Measurements from ENCODE around the gene HGD. TPM values are rescaled to one million over a fixed set of nuclear protein-coding genes. Genes with fewer than 3 reads are reported as not detected.
"Not testable (repeated sequence)": the region's sequence is repeated elsewhere in the genome, so short reads cannot be mapped to it uniquely, and the experiment has no call there.

The HGD gene, protein sequence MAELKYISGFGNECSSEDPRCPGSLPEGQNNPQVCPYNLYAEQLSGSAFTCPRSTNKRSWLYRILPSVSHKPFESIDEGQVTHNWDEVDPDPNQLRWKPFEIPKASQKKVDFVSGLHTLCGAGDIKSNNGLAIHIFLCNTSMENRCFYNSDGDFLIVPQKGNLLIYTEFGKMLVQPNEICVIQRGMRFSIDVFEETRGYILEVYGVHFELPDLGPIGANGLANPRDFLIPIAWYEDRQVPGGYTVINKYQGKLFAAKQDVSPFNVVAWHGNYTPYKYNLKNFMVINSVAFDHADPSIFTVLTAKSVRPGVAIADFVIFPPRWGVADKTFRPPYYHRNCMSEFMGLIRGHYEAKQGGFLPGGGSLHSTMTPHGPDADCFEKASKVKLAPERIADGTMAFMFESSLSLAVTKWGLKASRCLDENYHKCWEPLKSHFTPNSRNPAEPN
- 0.24 TPM for polyA plus RNA-seq

DNA sequence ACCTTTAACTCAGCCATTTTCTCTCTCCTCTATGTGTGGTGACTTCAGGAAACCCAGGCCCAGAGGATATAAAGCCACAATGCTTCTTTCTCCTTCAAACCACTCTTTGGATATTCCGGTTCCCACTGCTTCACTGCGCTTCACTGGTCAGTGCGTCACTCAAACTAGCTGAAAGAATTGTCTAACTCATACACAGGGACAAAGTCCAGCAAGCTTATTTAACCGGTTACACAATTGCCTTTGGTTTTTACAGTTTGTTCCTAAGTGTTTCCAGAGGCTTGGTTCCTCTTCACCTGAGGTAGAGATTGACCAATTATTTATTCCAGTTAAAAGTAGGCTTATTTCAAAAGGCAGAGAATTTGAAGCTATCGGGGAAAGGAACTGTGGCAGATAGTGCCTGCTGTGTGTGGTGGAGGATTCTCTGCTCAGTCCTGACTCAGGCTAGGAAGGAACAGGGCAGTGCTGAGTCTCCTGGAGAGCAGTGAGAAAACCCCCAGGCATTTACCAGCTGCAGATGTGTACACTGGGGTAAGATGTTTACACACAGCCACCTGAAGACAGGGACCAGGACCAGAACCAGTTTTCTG, at the start of gene HGD:
Gene HGD, minus strand, starts transcription at position 145 of the 587 bp plus-strand sequence. Its CDS starts 128 bp downstream, at position 17.
- Mint-ChIP-seq H3K4me1 (peaks cover 19 to 27% (median 20%) of the 10 kb centered on the region in 3 donors), H3K36me3 (peaks cover 5% of the 10 kb centered on the region), H3K27me3 (no peaks in the 10 kb centered on the region), H3K4me3 (no peak within 1 kb of the TSS), H3K9me3 (peaks cover 0 to 4% (median 3%) of the 10 kb centered on the region in 3 donors), H3K27ac (peak within 1 kb of the TSS in 2 of 3 donors; percentile 6 to 50)

DNA sequence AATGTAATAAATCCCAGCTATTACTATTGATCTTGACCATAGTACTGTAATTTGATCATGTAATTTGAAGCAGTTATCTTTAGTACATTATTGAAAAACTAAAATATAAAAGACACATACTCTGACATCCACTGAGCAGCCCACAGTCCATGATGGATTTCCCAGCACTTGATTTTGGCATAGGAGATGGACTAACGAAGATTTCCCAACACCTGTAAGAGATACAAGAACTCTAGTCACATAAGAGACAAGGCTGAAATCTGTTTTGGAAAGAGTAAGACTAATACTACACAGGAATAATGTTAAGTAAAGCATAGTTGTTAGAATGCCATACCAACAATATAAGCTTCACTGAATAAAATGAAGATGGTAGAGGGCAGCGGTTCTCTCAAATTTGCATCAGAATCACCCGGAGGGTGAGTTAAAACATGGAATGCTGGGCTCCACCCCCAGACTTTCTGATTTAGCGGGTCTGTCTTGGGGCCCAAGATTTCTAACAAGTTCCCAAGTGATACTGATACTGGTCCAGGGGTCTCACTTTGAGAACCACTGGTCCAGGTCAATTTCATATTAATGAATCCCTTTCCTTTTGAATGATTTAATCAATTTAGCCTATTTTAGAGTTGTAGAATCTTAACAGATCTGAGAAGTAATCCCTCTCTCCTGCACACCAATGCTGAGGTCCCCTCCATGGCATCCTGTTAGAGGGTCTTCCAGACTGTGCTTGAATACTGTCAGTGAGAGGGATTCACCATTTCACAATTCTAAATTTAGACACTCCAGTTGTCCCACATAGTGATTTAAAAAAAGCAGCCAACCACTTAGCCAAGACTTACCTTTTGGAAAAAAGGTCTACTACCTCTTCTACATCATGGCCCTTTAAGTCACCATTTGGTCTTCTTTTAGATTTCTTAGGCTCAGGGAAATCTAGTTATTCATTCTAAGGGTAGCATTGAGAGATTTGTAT, 48.8 kb upstream of the HGD start:
- Mint-ChIP-seq H3K9me3 (peaks cover 0 to 2% (median 0%) of the 10 kb centered on the region in 3 donors), H3K27me3 (no peaks in the 10 kb centered on the region), H3K4me1 (peaks cover 0 to 5% (median 2%) of the 10 kb centered on the region in 3 donors), H3K27ac (peak overlapping the region in 2 of 3 donors; percentile 56 to 86), H3K36me3 (peaks cover 3% of the 10 kb centered on the region), H3K4me3 (no peak overlapping the region)

DNA sequence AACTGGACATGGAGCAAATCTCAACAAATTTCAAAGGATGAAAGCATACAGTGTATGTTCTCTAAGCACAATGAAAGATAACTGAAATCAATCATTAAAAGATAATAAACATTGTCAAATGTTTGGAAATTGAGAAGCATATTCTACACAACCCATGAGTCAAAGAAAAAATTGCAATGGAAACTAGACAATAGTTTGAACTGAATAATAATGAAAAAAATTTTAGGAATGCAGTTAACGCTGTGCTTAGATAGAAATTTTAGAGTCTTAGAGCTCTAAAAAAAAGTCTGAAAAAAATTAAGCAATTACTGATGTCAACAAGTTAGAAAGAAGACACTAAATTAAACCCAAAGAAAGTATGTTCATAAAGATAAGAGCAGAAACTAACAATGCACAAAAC, 44.8 kb upstream of the HGD start:
- Mint-ChIP-seq H3K9me3 (peaks cover 0 to 1% (median 0%) of the 10 kb centered on the region in 3 donors), H3K27ac (no peak overlapping the region), H3K27me3 (no peaks in the 10 kb centered on the region), H3K4me1 (peaks cover 2 to 5% (median 3%) of the 10 kb centered on the region in 3 donors), H3K36me3 (peaks cover 5% of the 10 kb centered on the region), H3K4me3 (no peak overlapping the region)

DNA sequence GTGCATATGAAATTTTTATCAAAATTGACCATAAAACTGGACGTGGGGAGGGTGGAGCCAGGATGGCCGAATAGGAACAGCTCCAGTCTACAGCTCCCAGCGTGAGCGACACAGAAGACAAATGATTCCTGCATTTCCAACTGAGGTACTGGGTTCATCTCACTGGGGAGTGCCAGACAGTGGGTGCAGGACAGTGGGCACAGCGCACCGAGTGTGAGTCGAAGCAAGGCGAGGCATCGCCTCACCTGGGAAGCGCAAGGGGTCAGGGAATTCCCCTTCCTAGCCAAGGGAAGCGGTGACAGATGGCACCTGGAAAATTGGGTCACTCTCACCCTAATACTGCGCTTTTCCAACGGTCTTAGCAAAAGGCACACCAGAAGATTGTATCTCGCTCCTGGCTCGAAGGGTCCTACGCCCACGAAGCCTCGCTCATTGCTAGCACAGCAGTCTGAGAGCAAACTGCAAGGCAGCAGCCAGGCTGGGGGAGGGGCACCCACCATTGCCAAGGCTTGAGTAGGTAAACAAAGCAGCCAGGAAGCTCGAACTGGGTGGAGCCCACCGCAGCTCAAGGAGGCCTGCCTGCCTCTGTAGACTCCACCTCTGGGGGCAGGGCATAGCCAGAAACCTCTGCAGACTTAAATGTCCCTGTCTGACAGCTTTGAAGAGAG, 37.3 kb upstream of the HGD start:
- Mint-ChIP-seq H3K4me3 (peak overlapping the region; percentile 11 to 91 (median 84)), H3K27ac (peak overlapping the region; percentile 74 to 95 (median 94)), H3K4me1 (peaks cover 29 to 37% (median 34%) of the 10 kb centered on the region in 3 donors), H3K36me3 (peaks cover 10% of the 10 kb centered on the region)
- H3K9me3 Mint-ChIP-seq, H3K27me3 Mint-ChIP-seq: not testable (repeated sequence)

DNA sequence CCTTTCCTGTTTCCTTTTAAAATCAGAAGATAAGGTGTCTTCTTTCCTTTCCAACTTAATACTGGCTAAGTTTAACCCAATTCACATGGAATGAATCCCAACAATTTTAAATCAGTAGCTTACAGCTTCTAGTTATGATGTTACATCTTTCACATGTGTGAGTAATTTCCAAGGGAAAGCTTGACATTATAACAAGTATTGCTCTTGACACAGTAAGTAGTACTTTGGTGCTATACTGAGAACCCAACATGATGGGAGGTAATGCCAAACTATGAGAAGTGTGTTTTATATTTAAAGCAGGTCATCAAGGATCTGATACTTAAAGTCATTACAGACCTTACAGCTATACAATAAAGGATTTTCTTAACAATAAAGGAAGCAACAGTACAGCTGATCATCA, 31.2 kb upstream of the HGD start:
- H3K4me1 Mint-ChIP-seq: peaks cover 15% of the 10 kb centered on the region in 3 donors
- no peaks in the 10 kb centered on the region for H3K27me3 Mint-ChIP-seq
- peaks cover 12% of the 10 kb centered on the region for H3K36me3 Mint-ChIP-seq
- no peak overlapping the region for H3K4me3 Mint-ChIP-seq
- no peak overlapping the region for H3K27ac Mint-ChIP-seq
- H3K9me3 Mint-ChIP-seq: no peaks in the 10 kb centered on the region

DNA sequence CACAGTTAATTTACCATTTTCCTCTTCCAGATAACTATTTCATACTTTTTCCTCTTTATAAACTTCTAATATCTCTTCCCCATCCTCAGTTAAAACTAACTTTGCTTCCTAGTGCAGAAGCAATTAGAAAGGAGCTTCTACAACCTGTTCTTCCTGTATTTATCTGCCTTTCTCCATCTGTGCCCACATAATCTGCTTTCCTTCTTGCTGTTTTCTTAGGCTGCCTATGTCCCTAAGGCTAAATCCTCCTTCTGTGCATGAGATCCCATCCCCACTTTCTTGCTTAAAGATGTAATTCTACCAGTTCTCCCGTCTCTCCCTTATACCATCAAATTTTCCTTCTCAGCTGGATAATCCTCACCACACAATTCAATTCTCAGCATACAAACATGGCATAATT, 28.3 kb upstream of the HGD start:
- Mint-ChIP-seq H3K4me1 (peaks cover 9 to 21% (median 11%) of the 10 kb centered on the region in 3 donors), H3K27ac (no peak overlapping the region), H3K27me3 (no peaks in the 10 kb centered on the region), H3K36me3 (peaks cover 14% of the 10 kb centered on the region), H3K4me3 (no peak overlapping the region), H3K9me3 (no peaks in the 10 kb centered on the region)

DNA sequence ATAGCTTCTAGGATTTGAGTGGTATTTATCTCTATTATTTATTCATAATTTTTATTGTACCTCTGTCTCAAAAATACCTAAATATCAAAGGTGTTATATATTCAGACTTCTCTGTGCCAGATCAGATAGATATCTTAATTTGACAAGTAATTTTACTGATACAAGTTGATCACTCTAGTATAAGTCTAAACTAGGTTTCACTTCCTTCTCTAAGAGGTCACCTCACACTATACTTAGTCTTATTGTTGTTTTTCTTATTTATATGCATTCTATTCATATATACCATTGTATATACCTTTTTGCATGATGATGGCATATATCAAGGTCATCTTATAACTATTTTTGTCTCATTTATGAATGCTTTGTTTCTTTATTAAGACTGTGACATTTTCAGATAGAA, 26.4 kb upstream of the HGD start:
- Mint-ChIP-seq H3K4me1 (peaks cover 8 to 21% (median 11%) of the 10 kb centered on the region in 3 donors), H3K9me3 (peaks cover under 1 to 9% (median 2%) of the 10 kb centered on the region in 3 donors), H3K27ac (no peak overlapping the region), H3K27me3 (no peaks in the 10 kb centered on the region), H3K36me3 (peaks cover 18% of the 10 kb centered on the region), H3K4me3 (no peak overlapping the region)

DNA sequence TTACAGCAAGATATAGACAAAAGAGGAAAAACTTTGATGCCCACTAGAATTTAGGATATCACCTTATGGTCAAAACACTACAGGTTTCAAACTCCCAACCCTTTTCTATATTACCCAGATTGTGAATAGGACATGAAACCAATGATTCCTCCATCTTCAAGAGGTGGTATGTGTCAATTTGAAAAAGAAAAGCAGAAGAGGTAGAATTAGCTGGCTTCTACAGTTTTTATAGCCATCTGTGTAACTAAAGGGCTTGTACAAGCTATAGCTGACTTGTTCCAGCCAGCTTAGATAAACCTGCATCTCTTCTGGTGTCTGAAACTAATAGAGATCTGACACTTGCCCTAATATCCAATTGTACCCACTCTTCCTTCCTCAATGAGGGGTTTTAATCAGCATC, 24.9 kb upstream of the HGD start:
- peaks cover 8 to 21% (median 8%) of the 10 kb centered on the region in 3 donors for H3K4me1 Mint-ChIP-seq
- H3K36me3 Mint-ChIP-seq: peaks cover 24% of the 10 kb centered on the region
- H3K27ac Mint-ChIP-seq: no peak overlapping the region
- H3K9me3 Mint-ChIP-seq: peaks cover 2 to 11% (median 3%) of the 10 kb centered on the region in 3 donors
- no peak overlapping the region for H3K4me3 Mint-ChIP-seq
- no peaks in the 10 kb centered on the region for H3K27me3 Mint-ChIP-seq

DNA sequence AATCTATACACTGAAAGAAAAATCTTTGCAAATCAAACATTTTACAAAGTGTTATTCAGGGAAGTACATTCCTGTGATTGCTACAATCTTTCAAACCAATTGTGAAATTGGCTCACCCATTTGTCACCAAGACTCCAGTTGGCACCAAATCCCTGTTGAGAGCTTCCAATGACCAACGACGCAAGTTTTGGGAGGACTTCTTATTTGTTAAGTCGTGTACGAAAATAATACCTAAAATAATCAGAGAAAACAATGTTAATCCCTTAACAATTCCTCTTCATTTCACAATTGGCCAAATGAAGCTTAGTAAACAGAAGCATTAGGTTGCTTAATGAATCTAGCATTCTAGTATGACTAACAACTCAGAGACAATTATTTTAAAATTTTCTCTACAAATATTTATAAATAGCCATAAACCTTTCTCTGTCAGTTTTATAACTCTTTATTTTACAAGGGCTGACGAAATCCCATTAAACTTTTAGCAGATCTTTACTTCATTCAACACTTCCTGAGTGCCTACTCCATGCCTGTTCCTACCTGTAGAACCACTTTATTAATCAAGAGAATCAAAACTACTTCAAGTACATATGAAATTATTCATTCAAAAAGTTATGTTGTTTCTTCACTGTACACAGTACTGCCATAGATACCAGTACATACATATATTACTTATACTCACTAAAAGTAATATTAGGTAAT, 24.0 kb upstream of the HGD start:
- no peaks in the 10 kb centered on the region for H3K27me3 Mint-ChIP-seq
- peaks cover 2 to 11% (median 3%) of the 10 kb centered on the region in 3 donors for H3K9me3 Mint-ChIP-seq
- H3K27ac Mint-ChIP-seq: no peak overlapping the region

DNA sequence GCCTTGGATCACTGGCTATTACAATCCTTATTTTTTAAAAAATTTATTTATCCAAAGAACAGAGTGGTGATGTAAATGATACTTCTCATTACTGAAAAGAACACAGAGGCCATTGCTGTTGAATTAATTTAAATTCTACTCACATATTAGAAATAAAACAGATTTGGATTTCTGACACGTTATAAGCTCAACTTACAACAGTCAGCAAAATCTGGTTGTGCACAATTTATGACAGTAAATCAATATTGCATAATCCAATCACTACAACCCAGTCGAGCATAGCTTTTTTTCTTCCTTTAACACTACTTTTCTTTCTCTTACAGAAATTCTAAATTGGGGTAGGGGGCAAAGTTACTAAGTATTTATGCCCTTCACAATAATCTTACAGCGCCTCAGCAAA, 17.3 kb upstream of the HGD start:
- Mint-ChIP-seq H3K4me1 (no peaks in the 10 kb centered on the region), H3K9me3 (peaks cover 2 to 10% (median 3%) of the 10 kb centered on the region in 3 donors), H3K27me3 (no peaks in the 10 kb centered on the region), H3K36me3 (peaks cover 24% of the 10 kb centered on the region), H3K27ac (no peak overlapping the region), H3K4me3 (no peak overlapping the region)

More for the DNA sequence above, 24.0 kb upstream of the HGD start:
- H3K36me3 Mint-ChIP-seq: peaks cover 24% of the 10 kb centered on the region
- peaks cover 8 to 21% (median 8%) of the 10 kb centered on the region in 3 donors for H3K4me1 Mint-ChIP-seq
- H3K4me3 Mint-ChIP-seq: no peak overlapping the region

DNA sequence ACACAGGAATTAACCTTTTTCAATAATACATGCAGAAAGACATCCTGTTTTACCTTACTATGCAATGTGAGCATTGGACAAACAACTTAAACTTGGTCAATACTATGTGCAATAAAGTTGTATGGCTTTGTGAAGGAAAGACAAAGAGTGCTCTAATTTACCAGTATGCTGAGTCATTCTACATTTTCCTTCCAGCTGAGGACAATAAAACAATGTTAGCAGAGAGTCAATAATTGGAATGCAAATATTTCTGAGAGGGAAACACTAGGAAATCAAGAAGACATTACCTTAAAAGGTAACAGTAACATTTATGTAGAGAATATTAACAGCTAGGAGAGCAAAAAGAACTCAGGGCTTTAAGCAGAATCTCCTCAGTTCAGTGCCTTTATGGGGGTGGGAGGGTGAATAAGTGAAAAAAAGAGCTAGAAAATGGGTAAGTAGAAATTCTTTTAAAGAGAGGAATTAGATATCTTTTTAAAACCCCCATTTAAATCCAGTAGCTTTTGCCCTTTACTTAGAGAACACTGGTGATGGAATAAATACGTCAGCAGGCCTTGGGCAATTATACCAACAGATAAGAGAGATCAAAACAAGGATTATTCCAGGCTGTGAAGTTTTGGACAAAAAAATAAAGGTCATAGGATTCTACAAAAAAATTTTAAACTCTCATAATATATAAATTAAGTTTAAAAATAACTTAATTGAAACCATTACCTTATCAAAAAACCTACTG, 11.6 kb upstream of the HGD start:
- H3K27ac Mint-ChIP-seq: no peak overlapping the region
- peaks cover 6 to 14% (median 13%) of the 10 kb centered on the region in 3 donors for H3K4me1 Mint-ChIP-seq
- no peaks in the 10 kb centered on the region for H3K27me3 Mint-ChIP-seq
- H3K36me3 Mint-ChIP-seq: peaks cover 12% of the 10 kb centered on the region
- H3K9me3 Mint-ChIP-seq: no peaks in the 10 kb centered on the region
- H3K4me3 Mint-ChIP-seq: no peak overlapping the region

DNA sequence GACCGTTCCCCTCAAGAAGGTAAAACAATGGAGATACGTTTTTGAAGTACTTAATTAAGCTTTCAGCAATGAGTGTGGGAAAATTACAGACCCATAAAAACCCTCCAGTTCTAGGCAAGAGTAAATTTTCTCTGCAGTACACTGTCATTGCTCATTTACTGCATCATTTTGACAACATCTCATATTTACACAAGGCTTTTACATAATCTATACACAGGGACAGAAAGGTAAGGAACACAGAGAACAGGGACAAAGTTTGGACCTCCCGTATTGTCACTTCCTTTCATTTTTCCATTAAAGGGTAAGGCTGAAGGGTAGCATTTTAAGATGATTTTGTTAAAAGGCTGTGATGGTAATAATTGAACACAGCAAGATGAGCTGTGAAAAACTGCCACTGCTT, 7.4 kb upstream of the HGD start:
- H3K27me3 Mint-ChIP-seq: no peaks in the 10 kb centered on the region
- peak overlapping the region; percentile 26 to 84 (median 68) for H3K27ac Mint-ChIP-seq
- H3K4me1 Mint-ChIP-seq: peaks cover 14 to 31% (median 25%) of the 10 kb centered on the region in 3 donors
- H3K36me3 Mint-ChIP-seq: peaks cover 8% of the 10 kb centered on the region
- no peak overlapping the region for H3K4me3 Mint-ChIP-seq
- no peaks in the 10 kb centered on the region for H3K9me3 Mint-ChIP-seq

DNA sequence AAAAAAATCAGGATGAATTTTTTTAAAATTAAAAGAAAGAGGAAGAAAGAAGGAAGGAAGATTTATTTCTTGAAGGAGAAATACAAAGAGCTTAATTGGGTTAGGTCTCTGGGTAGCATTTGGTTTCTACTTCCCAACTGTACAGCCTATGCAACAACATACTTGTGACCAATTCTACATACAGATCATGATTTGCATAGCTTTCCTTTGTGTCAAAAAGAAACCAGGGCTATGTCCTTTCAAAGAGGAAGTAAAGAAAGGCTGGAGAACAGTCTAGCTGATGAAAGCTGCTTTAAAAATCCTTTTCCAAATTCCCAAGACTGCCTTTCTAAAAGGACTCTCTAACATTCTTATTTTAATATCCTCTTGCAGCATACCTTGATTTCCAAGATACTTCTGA, 6.1 kb upstream of the HGD start:
- H3K27me3 Mint-ChIP-seq: no peaks in the 10 kb centered on the region
- peak overlapping the region in 3 of 4 donors; percentile 30 to 81 (median 78) for H3K4me3 Mint-ChIP-seq
- peaks cover 3% of the 10 kb centered on the region for H3K36me3 Mint-ChIP-seq
- no peaks in the 10 kb centered on the region for H3K9me3 Mint-ChIP-seq
- peak overlapping the region in 2 of 3 donors; percentile 61 to 84 for H3K27ac Mint-ChIP-seq
- H3K4me1 Mint-ChIP-seq: peaks cover 14 to 31% (median 24%) of the 10 kb centered on the region in 3 donors

Data from IgD-negative memory B cell (primary cell).